GM12878 (cell line): Measurements from ENCODE around the gene OSCP1. TPM values are rescaled to one million over a fixed set of nuclear protein-coding genes. Genes with fewer than 3 reads are reported as not detected.

Experiments used
- ATAC-seq: fragments of 200-7000 bp; cut with Tn5 transposase; 3 replicates; pipeline ENCODE4 v1.9.1; 2020; ENCODE audit warnings: mild to moderate bottlenecking, moderate library complexity
- BruUV-seq: library from RNA; stranded (reverse); fragments of 400-500 nt; replicated peaks from 2 replicates; lab custom pipeline; 2021; lab: Mats Ljungman, UMichigan
- CTCF ChIA-PET: fragments of 300-600 bp; sonication (Branson Sonifier 250); formaldehyde crosslinking; extraction: SDS; loops from one replicate; lab custom pipeline; 2021; ENCODE audit warnings: inconsistent platforms; lab: Yijun Ruan, JAX
- POLR2A ChIA-PET: fragments of 350-600 bp; formaldehyde crosslinking; extraction: SDS; loops from one replicate; lab custom pipeline; 2021; ENCODE audit warnings: inconsistent platforms; lab: Charles Lee
- RAD21 ChIA-PET: fragments of 300-600 bp; sonication (Branson Sonifier 250); formaldehyde crosslinking; loops from one replicate; lab custom pipeline; 2023; ENCODE audit warnings: antibody characterized with exemption; ENCODE audit not compliant: unreplicated experiment; lab: Charles Lee
- SMC1A ChIA-PET: fragments of 300-600 bp; sonication (Branson Sonifier 250); formaldehyde crosslinking; loops from one replicate; lab custom pipeline; 2023; ENCODE audit not compliant: unreplicated experiment, uncharacterized antibody; lab: Charles Lee
- DNase-seq: peaks from one replicate; pipeline ENCODE4 v3.0.0-alpha.2; 2011; ENCODE audit warnings: low read depth, low spot score
- FAIRE-seq: peaks from 3 replicates; lab custom pipeline; 2011; peaks lifted over from hg19 to GRCh38; lab: Jason Lieb, UNC
- H2AFZ ChIP-seq: 2 replicates; pipeline ENCODE4 v1.6.0; 2011; ENCODE audit warnings: low read depth, low read length, control low read depth; ENCODE audit not compliant: control insufficient read depth
- H3K27ac ChIP-seq: 2 replicates; pipeline ENCODE4 v1.5.1; 2011; ENCODE audit warnings: control low read depth; ENCODE audit not compliant: control insufficient read depth, insufficient read depth
- H3K27me3 ChIP-seq, 2 experiments: replicated peaks in 1 of 2; 2 replicates each; pipeline versions ENCODE4 v1.6.0 to v1.6.1; 2011; ENCODE audit warnings: low read length in 1 of 2; ENCODE audit not compliant: control insufficient read depth in 2 of 2, insufficient read depth in 2 of 2
- H3K36me3 ChIP-seq, 2 experiments: 2 replicates each; pipeline ENCODE4 v1.5.1; 2011; ENCODE audit warnings: low read length in 1 of 2; ENCODE audit not compliant: control insufficient read depth in 2 of 2, insufficient read depth in 2 of 2
- H3K4me1 ChIP-seq: 2 replicates; pipeline ENCODE4 v1.6.1; 2011; ENCODE audit warnings: mild to moderate bottlenecking, low read length, moderate library complexity, mixed read lengths; ENCODE audit not compliant: control insufficient read depth, insufficient read depth
- H3K4me2 ChIP-seq: 2 replicates; pipeline ENCODE4 v1.6.0; 2011; ENCODE audit warnings: control low read depth; ENCODE audit not compliant: control insufficient read depth, insufficient read depth
- H3K4me3 ChIP-seq: fragments of 200-600 bp; sonication (generic); 2 replicates; pipeline ENCODE4 v1.5.1; 2016
- H3K79me2 ChIP-seq: 2 replicates; pipeline ENCODE4 v1.6.0; 2011; ENCODE audit warnings: low read length; ENCODE audit not compliant: control insufficient read depth, insufficient read depth
- H3K9ac ChIP-seq: 2 replicates; pipeline ENCODE4 v1.8.0; 2011; ENCODE audit warnings: low read length, control low read depth, mixed read lengths; ENCODE audit not compliant: control insufficient read depth, insufficient read depth
- H3K9me3 ChIP-seq: replicated peaks from 3 replicates; pipeline ENCODE4 v1.5.1; 2011; ENCODE audit warnings: mild to moderate bottlenecking, low read length; ENCODE audit not compliant: control insufficient read depth, insufficient read depth
- H4K20me1 ChIP-seq: 2 replicates; pipeline ENCODE4 v1.6.0; 2011; ENCODE audit not compliant: control insufficient read depth, insufficient read depth
- BRCA1 ChIP-seq: IDR thresholded peaks from 2 replicates; pipeline ENCODE4 v1.6.1; 2011; ENCODE audit warnings: low read depth, low read length, improper control_type of control experiment
- CBX3 ChIP-seq: fragments of 200-600 bp; sonication (generic); IDR thresholded peaks from 2 replicates; pipeline ENCODE4 v1.6.1; 2016; ENCODE audit warnings: low read depth, borderline replicate concordance
- CEBPZ ChIP-seq: fragments of 150-350 bp; IDR thresholded peaks from 2 replicates; pipeline ENCODE4 v1.6.1; 2016; ENCODE audit warnings: low read depth, low read length
- IRF5 ChIP-seq: fragments of 450-650 bp; IDR thresholded peaks from 2 replicates; pipeline ENCODE4 v1.6.1; 2017; ENCODE audit warnings: borderline replicate concordance
- JUNB ChIP-seq: IDR thresholded peaks from 2 replicates; pipeline ENCODE4 v1.6.1; 2016; ENCODE audit warnings: antibody characterized with exemption, mild to moderate bottlenecking
- NKRF ChIP-seq: fragments of 450-650 bp; conservative IDR thresholded peaks from 2 replicates; pipeline ENCODE4 v1.6.1; 2017; ENCODE audit warnings: mild to moderate bottlenecking, moderate library complexity
- PAX8 ChIP-seq: fragments of 450-650 bp; IDR thresholded peaks from 2 replicates; pipeline ENCODE4 v1.6.1; 2017; ENCODE audit warnings: mild to moderate bottlenecking, moderate library complexity
- POLR2AphosphoS5 ChIP-seq: IDR thresholded peaks from 2 replicates; pipeline ENCODE4 v1.6.1; 2011; ENCODE audit warnings: mild to moderate bottlenecking, low read length, inconsistent platforms
- RB1 ChIP-seq: fragments of 450-650 bp; formaldehyde crosslinking; IDR thresholded peaks from 2 replicates; pipeline ENCODE4 v1.6.1; 2017; ENCODE audit warnings: mild to moderate bottlenecking, borderline replicate concordance
- RBBP5 ChIP-seq: fragments of 200-600 bp; sonication (generic); conservative IDR thresholded peaks from 2 replicates; pipeline ENCODE4 v1.6.1; 2016
- STAT1 ChIP-seq: fragments of 450-650 bp; conservative IDR thresholded peaks from 2 replicates; pipeline ENCODE4 v1.6.1; 2014; ENCODE audit warnings: antibody characterized with exemption, mild to moderate bottlenecking
- USF2 ChIP-seq: IDR thresholded peaks from 2 replicates; pipeline ENCODE4 v1.6.1; 2011; ENCODE audit warnings: low read depth, low read length, improper control_type of control experiment, borderline replicate concordance
- WGBS: methylation state at CpG from one replicate; pipeline ENCODE4 v1.1.6; 2016; ENCODE audit warnings: low lambda C conversion rate; ENCODE audit not compliant: insufficient replicate concordance, insufficient coverage; ENCODE audit errors: missing lambda C conversion rate; 5-methylcytosine and 5-hydroxymethylcytosine counted together
- in situ Hi-C: fragments of 300-500 bp; cut with MboI; formaldehyde crosslinking; loops from 9 replicates; pipeline ENCODE4 v1.14.3; 2018; ENCODE audit warnings: mixed read lengths
- intact Hi-C: fragments of 100-400 bp; cut with micrococcal nuclease; formaldehyde crosslinking; loops from one replicate; pipeline ENCODE4 v1.14.2; 2022; ENCODE audit not compliant: unreplicated experiment
- polyA plus RNA-seq, 11 experiments: library from polyadenylated mRNA; depleted of rRNA in 4 of 11; unstranded in 6 of 11; stranded (reverse) in 5 of 11; fragments of >200 nt; fragmentation: Nextera tagmentation in 4 of 11; fragmentation: Illumina TruSeq in 1 of 11; extraction: Ambion mirVana in 4 of 11; extraction: Trizol in 1 of 11; gene quantifications; 1 replicate in 1 of 11; 2 replicates in 10 of 11; pipeline versions ENCODE4 v1.2.1 to v1.2.3, GENCODE V29; 2011 to 2016; ENCODE audit warnings: inconsistent platforms in 2 of 11, missing spikeins in 2 of 11, low read depth in 1 of 11
- total RNA-seq, 4 experiments: library from RNA; depleted of rRNA in 3 of 4; stranded (reverse); fragments of >200 nt in 3 of 4; fragmentation: Illumina TruSeq in 1 of 4; extraction: Trizol in 1 of 4; gene quantifications; 2 replicates each; pipeline versions ENCODE4 v1.2.1 to v1.2.3, GENCODE V29; 2013 to 2021
- TF ChIP-seq, protein P1 (sequence below): IDR thresholded peaks from 2 replicates; pipeline ENCODE4 v1.6.1; 2012; ENCODE audit warnings: low read depth, low read length, improper control_type of control experiment

The OSCP1 gene
- total and polyA plus RNA-seq, 10 of the 15 experiments (the other 5 are each of a cell fraction or from before 2014, with no cell fraction given) = 1.8 to 5.9 (median 3.0) TPM

DNA sequence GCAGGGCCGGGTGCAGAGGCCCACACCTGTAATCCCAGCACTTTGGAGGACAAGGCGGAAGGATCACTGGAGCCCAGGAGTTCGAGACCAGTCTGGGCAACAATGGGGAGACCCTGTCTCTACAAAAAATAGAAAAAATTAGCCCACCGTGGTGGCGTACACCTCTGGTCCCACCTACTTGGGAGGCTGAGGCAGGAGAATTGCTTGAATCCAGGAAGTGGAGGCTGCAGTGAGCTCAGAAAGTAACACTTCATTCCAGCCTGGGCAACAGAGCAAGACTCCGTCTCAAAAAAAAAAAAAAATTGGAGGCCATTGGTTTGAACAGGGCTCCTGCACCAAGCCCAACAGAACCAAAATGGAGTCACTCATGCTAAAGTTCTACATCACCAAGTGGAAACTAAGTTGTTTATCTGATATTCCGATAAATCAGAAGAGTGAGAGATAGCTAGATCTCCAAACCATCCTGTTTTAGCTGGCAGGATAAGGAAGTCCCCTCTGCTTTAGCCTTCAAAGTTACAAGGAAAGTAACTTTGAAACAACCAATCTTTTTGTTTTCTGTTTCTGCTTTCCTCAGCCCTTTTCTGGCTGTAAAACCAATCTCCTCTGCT, 51.8 kb downstream of the OSCP1 start:
- peaks cover 0 to 5% of the 10 kb centered on the region in 2 experiments; a peak in 2 of 4 replicates for H3K36me3 ChIP-seq
- H3K79me2 ChIP-seq = peaks cover 27% of the 10 kb centered on the region
- H3K4me1 ChIP-seq = peaks cover 13% of the 10 kb centered on the region
- H4K20me1 ChIP-seq = no peaks in the 10 kb centered on the region
- no peak overlapping the region; the same call in 1 of the 2 replicates for H3K9ac ChIP-seq
- H3K9me3 ChIP-seq = peaks cover 2% of the 10 kb centered on the region; the same call in 2 of the 3 replicates
- H3K27ac ChIP-seq = peak overlapping the region; percentile 77
- ChIA-PET POLR2A (interaction anchor here (0.5 to 5.8 kb wide), 9 partner anchors 11 to 1081 kb away, joined by 3 to 79 read pairs (median 5); partner anchors contain the start of genes MAP7D1, MRPS15, OSCP1 and STK40), SMC1A (interaction anchor here (0.7 to 3.8 kb wide), 8 partner anchors 10 to 248 kb away, joined by 3 to 36 read pairs (median 4); no protein-coding TSS in a partner anchor), RAD21 (interaction anchor here (1.1 to 2.0 kb wide), 4 partner anchors 20 to 248 kb away, joined by 3 to 10 read pairs (median 4); no protein-coding TSS in a partner anchor), CTCF (interaction anchor here (0.6 to 3.4 kb wide), 6 partner anchors 12 to 247 kb away, joined by 3 to 25 read pairs (median 4); no protein-coding TSS in a partner anchor)
- DNase-seq = no peak
- peak overlapping the region; percentile 94 for H3K4me3 ChIP-seq
- in situ Hi-C loops = no loop called here
- H3K27me3 ChIP-seq = no peaks in the 10 kb centered on the region
- WGBS = 70% methylated on average over 7 of the region's 7 CpGs
- peak overlapping the region; percentile 93 for H3K4me2 ChIP-seq
- intact Hi-C loops = no loop called here
- no peak for TF ChIP-seq POLR2AphosphoS5
- TF ChIP-seq NKRF = no peak
- TF ChIP-seq RB1 = no peak
- TF ChIP-seq USF2 = no peak
- TF ChIP-seq STAT1 = no peak
- no peak for TF ChIP-seq CBX3
- TF ChIP-seq, protein P1, sequence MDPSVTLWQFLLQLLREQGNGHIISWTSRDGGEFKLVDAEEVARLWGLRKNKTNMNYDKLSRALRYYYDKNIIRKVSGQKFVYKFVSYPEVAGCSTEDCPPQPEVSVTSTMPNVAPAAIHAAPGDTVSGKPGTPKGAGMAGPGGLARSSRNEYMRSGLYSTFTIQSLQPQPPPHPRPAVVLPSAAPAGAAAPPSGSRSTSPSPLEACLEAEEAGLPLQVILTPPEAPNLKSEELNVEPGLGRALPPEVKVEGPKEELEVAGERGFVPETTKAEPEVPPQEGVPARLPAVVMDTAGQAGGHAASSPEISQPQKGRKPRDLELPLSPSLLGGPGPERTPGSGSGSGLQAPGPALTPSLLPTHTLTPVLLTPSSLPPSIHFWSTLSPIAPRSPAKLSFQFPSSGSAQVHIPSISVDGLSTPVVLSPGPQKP = no peak
- no peak for TF ChIP-seq JUNB
- no peak for TF ChIP-seq BRCA1
- no peak for TF ChIP-seq PAX8
- TF ChIP-seq RBBP5 = no peak
- no peak for TF ChIP-seq CEBPZ
- TF ChIP-seq IRF5 = no peak
- FAIRE-seq = no peak
- ATAC-seq = no peak
- H2AFZ ChIP-seq = peak overlapping the region; percentile 94; the same call in 1 of the 2 replicates
- BruUV-seq = TSS peak; percentile 94
